ENCODE results near the gene MIB1.
"Not testable (repeated sequence)": the region's sequence is repeated elsewhere in the genome, so short reads cannot be mapped to it uniquely, and the experiment has no call there.

Gene MIB1

DNA sequence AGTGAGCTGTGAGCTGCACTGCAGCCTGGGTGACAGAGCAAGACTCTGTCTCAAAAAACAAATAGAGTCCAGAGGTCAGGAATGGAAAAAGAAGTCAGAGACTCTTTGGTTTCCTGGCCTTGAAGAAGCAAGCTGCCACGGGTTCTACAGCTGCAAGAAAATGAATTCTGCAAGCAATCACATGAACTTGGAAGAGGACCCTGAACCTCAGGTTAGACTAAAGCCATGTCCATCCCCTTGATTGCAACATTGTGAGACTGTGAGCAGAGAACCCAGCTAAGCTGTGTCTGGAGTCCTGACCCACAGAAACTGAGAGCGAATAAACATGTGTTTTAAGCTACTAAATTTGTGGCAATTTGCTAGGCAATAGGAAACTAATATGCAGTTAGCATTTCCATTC is 12.9 kb upstream of the MIB1 start:
- no peaks in the 10 kb centered on the region for H3K4me1 ChIP-seq
- H3K9me3 ChIP-seq, result no peaks in the 10 kb centered on the region
- no peak overlapping the region for H3K4me3 ChIP-seq (ENCODE audit: low read depth, low read length)
- H3K36me3 ChIP-seq, result no peaks in the 10 kb centered on the region
- TF ChIP-seq, protein P1, sequence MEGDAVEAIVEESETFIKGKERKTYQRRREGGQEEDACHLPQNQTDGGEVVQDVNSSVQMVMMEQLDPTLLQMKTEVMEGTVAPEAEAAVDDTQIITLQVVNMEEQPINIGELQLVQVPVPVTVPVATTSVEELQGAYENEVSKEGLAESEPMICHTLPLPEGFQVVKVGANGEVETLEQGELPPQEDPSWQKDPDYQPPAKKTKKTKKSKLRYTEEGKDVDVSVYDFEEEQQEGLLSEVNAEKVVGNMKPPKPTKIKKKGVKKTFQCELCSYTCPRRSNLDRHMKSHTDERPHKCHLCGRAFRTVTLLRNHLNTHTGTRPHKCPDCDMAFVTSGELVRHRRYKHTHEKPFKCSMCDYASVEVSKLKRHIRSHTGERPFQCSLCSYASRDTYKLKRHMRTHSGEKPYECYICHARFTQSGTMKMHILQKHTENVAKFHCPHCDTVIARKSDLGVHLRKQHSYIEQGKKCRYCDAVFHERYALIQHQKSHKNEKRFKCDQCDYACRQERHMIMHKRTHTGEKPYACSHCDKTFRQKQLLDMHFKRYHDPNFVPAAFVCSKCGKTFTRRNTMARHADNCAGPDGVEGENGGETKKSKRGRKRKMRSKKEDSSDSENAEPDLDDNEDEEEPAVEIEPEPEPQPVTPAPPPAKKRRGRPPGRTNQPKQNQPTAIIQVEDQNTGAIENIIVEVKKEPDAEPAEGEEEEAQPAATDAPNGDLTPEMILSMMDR (IDR thresholded peaks at IDR 0.05; ENCODE audit: low read depth, low read length), result no peak
- no peak for DNase-seq
- no peaks in the 10 kb centered on the region for H3K27me3 ChIP-seq

DNA sequence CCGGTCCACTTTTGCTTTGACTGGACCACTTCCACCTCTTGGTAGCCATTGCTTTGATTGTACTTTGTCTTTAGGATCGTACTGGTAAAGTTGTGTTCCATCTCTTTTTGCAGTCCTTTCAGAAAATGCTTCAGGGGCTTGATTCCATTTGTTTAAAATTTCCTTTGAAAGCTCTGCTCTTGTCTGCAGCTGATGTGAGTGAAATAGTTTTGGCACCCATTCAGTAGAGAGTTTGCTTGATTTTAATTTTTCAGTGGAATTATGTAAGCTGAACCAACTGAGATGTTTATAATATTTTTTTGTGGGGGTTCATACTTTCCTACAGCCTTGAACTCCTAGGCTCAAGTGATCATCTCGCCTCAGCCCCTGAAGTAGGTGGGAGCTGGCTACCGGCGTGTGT is 7.6 kb upstream of the MIB1 start:
- Histone ChIP-seq H3K27me3 (no peaks in the 10 kb centered on the region), H3K4me1 (no peaks in the 10 kb centered on the region), H3K36me3 (no peaks in the 10 kb centered on the region), H3K4me3 (ENCODE audit: low read depth, low read length) (no peak overlapping the region), H3K9me3 (no peaks in the 10 kb centered on the region)
- TF ChIP-seq, protein P1 (IDR thresholded peaks at IDR 0.05; ENCODE audit: low read depth, low read length), result no peak
- DNase-seq, result no peak

DNA sequence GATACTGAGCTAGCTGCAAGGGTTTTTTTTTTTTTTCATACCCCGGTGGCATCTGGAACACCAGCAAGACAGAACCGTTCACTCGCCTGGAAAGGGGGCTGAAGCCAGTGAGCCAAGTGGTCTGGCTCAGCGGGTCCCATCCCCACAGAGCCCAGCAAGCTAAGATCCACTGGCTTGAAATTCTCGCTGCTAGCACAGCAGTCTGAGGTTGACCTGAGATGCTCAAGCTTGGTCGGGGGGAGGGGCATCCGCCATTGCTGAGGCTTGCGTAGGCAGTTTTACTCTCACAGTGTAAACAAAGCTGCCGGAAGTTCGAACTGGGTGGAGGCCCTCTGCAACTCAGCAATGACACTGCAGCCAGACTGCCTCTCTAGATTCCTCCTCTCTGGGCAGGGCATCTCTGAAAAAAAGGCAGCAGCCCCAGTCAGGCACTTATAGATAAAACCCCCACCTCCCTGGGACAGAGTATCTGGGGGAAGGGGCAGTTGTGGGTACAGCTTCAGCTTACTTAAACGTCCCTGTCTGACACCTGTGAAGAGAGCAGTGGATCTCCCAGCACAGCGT is 5.1 kb upstream of the MIB1 start:
- Histone ChIP-seq H3K9me3 (no peaks in the 10 kb centered on the region), H3K36me3 (no peaks in the 10 kb centered on the region), H3K4me1 (no peaks in the 10 kb centered on the region), H3K4me3 (ENCODE audit: low read depth, low read length) (no peak overlapping the region), H3K27me3 (no peaks in the 10 kb centered on the region)
- no peak for DNase-seq
- TF ChIP-seq, protein P1 (IDR thresholded peaks at IDR 0.05; ENCODE audit: low read depth, low read length), result no peak

DNA sequence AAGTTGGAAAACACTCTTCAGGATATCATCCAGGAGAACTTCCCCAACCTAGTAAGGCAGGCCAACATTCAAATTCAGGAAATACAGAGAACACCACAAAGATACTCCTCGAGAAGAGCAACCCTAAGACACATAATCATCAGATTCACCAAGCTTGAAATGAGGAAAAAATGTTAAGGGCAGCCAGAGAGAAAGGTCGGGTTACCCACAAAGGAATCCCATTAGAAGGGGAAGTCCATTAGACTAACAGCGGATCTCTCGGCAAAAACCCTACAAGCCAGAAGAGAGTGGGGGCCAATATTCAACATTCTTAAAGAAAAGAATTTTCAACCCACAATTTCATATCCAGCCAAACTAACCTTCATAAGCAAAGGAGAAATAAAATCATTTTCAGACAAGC is 3.7 kb upstream of the MIB1 start:
- not testable (repeated sequence) for DNase-seq

DNA sequence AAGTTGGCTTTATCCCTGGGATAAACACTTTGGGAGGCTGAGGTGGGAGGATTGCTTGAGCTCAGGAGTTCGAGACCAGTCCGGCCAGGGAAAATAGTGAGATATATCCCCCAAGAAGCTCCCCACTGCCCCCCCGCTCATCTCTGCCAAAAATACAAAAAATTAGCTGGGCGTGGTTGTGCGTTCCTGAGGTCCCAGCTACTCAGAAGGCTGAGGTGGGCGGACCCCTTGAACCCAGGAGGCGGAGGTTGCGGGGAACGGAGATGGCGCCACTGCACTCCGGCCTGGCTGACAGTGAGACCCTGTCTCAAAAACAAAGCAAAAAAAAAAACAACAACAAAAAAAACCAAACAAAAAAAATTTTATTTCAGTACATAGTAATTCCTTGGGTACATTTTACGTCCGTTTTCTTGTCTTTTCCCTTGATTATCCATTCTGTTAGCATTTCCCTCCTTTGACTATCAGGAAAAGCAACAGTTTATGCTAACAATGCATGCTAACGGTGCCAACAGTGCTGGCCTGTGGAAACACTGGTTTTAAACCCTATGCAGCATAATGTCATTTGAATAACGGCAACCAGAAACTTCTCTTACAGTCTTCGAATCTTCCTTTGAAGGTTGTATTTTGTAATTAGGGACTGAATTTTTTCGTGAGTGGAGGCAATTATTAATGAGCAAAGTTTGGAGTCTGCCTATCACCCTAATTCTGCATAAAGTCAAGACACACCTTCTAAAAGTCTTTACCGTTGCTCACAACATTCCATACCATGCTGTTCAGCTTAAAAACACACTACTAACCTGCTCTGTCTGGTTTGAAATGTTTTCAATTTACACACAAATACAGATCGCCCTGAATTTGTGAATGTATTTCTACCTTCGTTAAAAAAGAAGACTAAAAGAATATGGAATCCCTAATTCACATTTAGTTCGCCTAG is 721 bp upstream of the MIB1 start:
- TF ChIP-seq, protein P1 (IDR thresholded peaks at IDR 0.05; ENCODE audit: low read depth, low read length), result no peak
- peak overlapping the region; percentile 45 for H3K4me3 ChIP-seq (ENCODE audit: low read depth, low read length)
- no peak for DNase-seq
- no peaks in the 10 kb centered on the region for H3K9me3 ChIP-seq
- no peaks in the 10 kb centered on the region for H3K4me1 ChIP-seq
- H3K36me3 ChIP-seq, result no peaks in the 10 kb centered on the region
- H3K27me3 ChIP-seq, result no peaks in the 10 kb centered on the region

More for the DNA sequence above, 3.7 kb upstream of the MIB1 start:
- not testable (repeated sequence) for H3K4me1 ChIP-seq; H3K4me3 ChIP-seq (ENCODE audit: low read depth, low read length); H3K27me3 ChIP-seq; H3K36me3 ChIP-seq; H3K9me3 ChIP-seq

DNA sequence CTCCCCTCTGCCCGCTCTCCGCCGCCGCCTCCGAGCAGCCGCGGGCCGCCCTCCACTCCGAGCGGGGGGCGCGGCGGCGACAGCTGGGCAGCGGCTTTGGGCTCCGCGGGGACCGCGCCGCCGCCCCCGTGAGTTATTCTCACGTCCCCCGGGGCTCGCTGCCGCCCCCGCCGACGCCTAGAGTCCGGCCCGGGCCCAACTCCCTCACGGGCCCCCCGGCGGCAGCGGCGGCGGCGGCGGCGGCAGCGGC is 645 bp downstream of the MIB1 start:
- Histone ChIP-seq H3K4me3 (ENCODE audit: low read depth, low read length) (peak overlapping the region; percentile 73), H3K36me3 (no peaks in the 10 kb centered on the region), H3K4me1 (no peaks in the 10 kb centered on the region), H3K9me3 (no peaks in the 10 kb centered on the region), H3K27me3 (no peaks in the 10 kb centered on the region)
- TF ChIP-seq, protein P1 (IDR thresholded peaks at IDR 0.05; ENCODE audit: low read depth, low read length), result no peak
- no peak for DNase-seq
